ES-I3 (cell line): ENCODE data around the gene LY9.
"Not testable (repeated sequence)": the region's sequence is repeated elsewhere in the genome, so short reads cannot be mapped to it uniquely, and the experiment has no call there.

Source experiments
- H3K36me3 ChIP-seq: 2 replicates; pipeline ENCODE4 v1.6.1; 2013; ENCODE audit warnings: mild to moderate bottlenecking, low read length, control low read depth, moderate library complexity; ENCODE audit not compliant: insufficient read depth
- H3K4me1 ChIP-seq: 2 replicates; pipeline ENCODE4 v1.6.1; 2013; ENCODE audit warnings: mild to moderate bottlenecking, control low read depth, low read length; ENCODE audit not compliant: insufficient read depth
- H3K9ac ChIP-seq: 2 replicates; pipeline ENCODE4 v1.6.1; 2013; ENCODE audit warnings: low read depth, mild to moderate bottlenecking, low read length, moderate library complexity
- H3K9me3 ChIP-seq: 2 replicates; pipeline ENCODE4 v1.6.1; 2013; ENCODE audit warnings: mild to moderate bottlenecking, low read length, moderate library complexity; ENCODE audit not compliant: control insufficient read depth, insufficient read depth

Gene LY9

GRCh38 chr1:160865337-160865736 lies 69.4 kb downstream of the LY9 start:
- no peak overlapping the region for H3K9ac ChIP-seq
- H3K4me1 ChIP-seq = no peaks in the 10 kb centered on the region
- H3K36me3 ChIP-seq = no peaks in the 10 kb centered on the region
- no peaks in the 10 kb centered on the region for H3K9me3 ChIP-seq

DNA sequence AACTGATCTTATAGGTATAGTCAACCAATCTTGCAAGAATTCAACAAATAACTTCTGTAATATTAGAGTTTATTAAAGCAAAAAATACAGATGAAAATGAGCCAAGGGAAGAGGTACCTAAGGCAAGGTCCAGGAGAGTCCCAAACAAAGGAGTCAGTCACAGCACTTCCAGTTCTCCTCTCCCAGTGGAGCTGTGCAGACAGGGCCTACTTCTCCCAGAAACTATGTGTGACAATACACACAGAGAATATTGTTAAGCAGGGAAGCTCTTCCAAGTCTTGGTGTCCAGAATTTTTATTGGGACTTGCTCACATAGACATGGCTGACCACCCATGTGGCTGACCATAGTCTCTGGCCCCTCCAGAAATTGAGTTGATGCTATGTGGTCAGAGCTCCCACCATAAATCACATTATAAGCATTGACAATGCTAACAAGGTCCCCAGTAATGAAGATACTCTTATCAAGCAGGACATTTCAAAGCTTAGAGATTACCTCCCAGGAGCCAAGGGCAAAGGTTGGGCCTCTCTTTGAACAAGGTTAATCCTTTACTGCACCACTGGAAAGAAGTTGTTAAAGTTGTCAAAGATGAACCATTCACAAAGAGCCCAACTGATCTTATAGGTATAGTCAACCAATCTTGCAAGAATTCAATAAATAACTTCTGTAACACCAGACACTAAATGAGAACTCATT lies 70.2 kb downstream of the LY9 start:
- no peaks in the 10 kb centered on the region for H3K9me3 ChIP-seq
- no peak overlapping the region for H3K9ac ChIP-seq
- H3K36me3 ChIP-seq = no peaks in the 10 kb centered on the region
- H3K4me1 ChIP-seq = no peaks in the 10 kb centered on the region

GRCh38 chr1:160866695-160867260 lies 70.8 kb downstream of the LY9 start:
- Histone ChIP-seq H3K4me1 (no peaks in the 10 kb centered on the region), H3K9me3 (no peaks in the 10 kb centered on the region), H3K9ac (no peak overlapping the region), H3K36me3 (no peaks in the 10 kb centered on the region)

DNA sequence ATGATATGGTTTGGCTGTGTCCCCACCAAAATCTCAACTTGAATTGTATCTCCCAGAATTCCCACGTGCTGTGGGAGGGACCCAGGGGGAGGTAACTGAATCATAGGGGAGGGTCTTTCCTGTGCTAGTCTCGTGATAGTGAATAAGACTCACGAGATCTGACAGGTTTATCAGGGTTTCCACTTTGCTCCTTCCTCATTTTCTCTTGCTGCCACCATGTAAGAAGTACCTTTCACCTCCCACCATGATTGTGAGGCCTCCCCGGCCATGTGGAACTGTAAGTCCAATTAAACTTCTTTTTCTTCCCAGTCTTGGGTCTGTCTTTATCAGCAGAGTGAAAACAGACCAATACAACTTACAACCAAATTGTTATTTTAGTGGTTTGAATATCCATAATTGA lies 71.7 kb downstream of the LY9 start:
- H3K9ac ChIP-seq, H3K4me1 ChIP-seq, H3K36me3 ChIP-seq, H3K9me3 ChIP-seq: not testable (repeated sequence)

- Histone ChIP-seq H3K36me3 (no peaks in the 10 kb centered on the region), H3K4me1 (no peaks in the 10 kb centered on the region), H3K9me3 (no peaks in the 10 kb centered on the region), H3K9ac (no peak overlapping the region)
Measured at GRCh38 chr1:160868141-160868540, 72.2 kb downstream of the LY9 start.

GRCh38 chr1:160874935-160875334 lies 79.0 kb downstream of the LY9 start:
- Histone ChIP-seq H3K4me1 (no peaks in the 10 kb centered on the region), H3K9me3 (no peaks in the 10 kb centered on the region), H3K36me3 (no peaks in the 10 kb centered on the region), H3K9ac (no peak overlapping the region)

DNA sequence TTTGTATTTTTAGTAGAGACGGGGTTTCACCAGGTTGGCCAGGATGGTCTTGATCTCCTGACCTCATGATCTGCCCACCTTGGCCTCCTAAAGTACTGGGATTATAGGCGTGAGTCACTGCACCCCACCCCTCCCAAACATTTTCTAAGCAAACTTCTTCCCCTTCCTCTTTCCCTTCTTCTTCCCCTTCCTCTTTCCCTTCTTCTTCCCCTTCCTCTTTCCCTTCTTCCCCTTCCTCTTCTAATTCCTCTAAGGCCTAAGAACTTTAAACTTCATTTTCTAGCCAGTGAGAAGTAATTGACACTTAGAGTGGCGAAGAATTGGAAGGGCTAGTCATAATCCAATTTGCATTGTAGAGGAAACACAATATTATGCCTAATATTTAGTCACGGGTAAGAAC lies 79.6 kb downstream of the LY9 start:
- H3K9ac ChIP-seq, H3K9me3 ChIP-seq, H3K4me1 ChIP-seq, H3K36me3 ChIP-seq: not testable (repeated sequence)

GRCh38 chr1:160876311-160876710 lies 80.3 kb downstream of the LY9 start:
- Histone ChIP-seq H3K4me1 (no peaks in the 10 kb centered on the region), H3K9me3 (no peaks in the 10 kb centered on the region), H3K9ac (no peak overlapping the region), H3K36me3 (no peaks in the 10 kb centered on the region)

DNA sequence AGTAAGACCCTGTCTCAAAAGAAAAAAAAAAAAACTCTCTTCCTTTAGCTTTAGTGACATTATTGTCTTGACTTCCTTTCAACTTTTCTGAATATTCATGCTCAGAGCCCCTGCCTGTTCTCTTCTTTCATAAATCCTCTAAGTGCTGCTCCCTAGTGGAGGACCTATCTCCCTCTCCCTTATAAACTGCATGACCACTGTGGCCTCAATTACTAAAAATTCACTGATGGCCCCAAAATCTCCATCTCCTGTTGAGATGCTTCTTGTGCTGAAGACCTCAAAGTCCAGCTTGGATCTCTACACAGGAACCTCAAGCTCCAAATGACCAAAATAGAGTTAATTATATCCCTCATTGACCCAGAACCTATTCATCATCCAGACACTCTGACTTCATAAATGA lies 81.2 kb downstream of the LY9 start:
- Histone ChIP-seq H3K9ac (no peak overlapping the region), H3K4me1 (no peaks in the 10 kb centered on the region)

More for the DNA sequence above, 81.2 kb downstream of the LY9 start:
- Histone ChIP-seq H3K9me3 (no peaks in the 10 kb centered on the region), H3K36me3 (no peaks in the 10 kb centered on the region)
